ENCODE measurements around the gene CACFD1.

CACFD1 gene

GRCh38 chr9:133505901-133506652, 46.3 kb downstream of the CACFD1 start:
- no peak for DNase-seq

DNA sequence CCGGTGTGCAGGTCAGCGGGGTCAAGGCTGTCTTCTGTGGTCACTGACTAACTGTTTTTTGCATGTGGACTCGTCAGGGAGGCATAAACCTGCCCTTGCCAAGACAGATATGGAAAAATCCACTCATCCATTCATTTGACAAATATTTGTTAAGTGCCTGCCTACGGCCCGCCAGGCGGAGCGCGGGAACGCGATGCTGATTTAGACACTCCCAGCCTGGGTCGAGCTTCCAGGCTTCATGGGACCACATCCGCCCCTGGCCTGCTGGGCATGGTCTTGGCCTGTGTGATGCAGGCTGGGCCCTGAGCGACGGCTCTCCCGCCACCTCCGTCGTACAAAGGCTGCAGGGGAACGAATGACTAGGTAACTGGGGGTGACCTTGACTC, 46.9 kb downstream of the CACFD1 start:
- no peak for DNase-seq

- no peak for DNase-seq
These were observed 47.6 kb downstream of the CACFD1 start for GRCh38 chr9:133507246-133507965.

GRCh38 chr9:133508046-133508445, 48.3 kb downstream of the CACFD1 start:
- no peak for DNase-seq

- peak; percentile 65 for DNase-seq
These were observed 49.7 kb downstream of the CACFD1 start for GRCh38 chr9:133509179-133510083.

DNA sequence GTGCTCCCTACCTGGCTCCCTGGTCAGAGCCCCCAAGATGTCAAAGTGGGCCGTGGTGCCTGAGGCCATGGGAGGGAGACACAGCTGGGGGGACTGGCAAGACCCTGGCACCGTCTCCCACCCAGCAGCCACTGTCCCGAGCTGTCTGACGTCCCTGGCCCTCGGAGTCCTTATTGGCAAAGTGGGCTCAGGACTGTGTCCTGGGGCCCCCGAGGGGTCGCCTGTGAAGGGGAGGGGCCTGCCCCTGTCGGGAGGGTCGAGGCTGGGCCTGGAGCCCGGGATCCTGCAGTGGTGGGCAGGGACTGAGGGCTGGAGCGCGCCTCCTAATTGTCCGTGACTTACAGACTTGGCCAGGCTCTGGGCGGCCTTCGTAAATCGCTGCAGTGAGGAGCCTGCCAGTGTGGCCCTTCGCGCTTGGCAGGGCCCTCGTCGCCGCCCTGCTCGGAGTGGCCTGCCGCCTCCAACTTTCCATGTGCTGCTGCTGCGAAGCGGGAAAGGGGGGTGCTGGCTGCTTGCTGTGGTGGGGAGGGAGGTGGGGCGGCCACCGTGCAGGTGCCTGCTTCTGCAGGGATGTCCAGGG, 51.2 kb downstream of the CACFD1 start:
- no peak for DNase-seq

- DNase-seq = no peak
These were observed 51.8 kb downstream of the CACFD1 start for GRCh38 chr9:133511607-133512006.

DNA sequence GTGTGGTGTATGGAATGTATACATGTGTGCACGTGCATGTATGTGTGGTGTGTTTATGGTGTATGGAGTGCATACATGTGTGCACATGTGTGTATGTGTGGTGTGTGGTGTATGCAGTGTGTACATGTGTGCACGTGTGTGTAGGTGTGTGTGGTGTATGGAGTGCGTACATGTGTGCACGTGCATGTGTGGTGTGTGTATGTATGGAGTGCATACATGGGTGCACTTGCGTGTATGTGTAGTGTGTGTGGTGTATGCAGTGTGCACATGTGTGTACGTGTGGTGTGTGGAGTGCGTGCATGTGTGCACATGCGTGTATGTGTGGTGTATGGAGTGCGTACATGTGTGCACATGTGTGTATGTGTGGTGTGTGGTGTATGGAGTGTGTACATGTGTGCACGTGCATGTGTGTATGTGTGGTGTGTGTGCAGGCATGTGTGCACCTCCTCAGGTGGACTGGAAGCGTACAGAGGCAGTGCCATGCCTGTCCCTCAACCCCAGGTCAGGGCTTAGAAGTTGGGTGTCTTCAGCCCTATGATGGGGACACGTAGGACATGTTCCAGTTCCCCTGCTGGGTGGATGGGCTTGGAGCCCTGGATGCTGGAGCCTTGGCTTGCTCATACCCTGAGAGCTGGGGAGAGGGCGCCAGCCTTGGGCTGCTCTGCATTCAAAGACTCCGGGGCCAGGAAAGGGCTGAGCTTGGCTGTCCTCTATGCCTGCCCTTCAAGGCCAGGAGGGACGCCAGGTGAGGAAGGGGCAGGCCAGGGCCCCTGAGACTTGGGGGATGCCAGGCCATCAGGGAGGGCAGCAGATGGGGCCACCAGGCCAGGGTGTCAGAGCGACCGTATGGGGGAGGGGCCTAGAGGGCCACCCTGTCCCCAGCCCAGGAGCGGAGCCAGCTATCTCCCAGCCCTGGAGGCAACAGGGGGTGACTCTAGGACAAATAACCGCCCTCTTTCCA, 52.8 kb downstream of the CACFD1 start:
- DNase-seq = no peak

GRCh38 chr9:133513214-133514100, 53.7 kb downstream of the CACFD1 start:
- peak; percentile 78 for DNase-seq

DNA sequence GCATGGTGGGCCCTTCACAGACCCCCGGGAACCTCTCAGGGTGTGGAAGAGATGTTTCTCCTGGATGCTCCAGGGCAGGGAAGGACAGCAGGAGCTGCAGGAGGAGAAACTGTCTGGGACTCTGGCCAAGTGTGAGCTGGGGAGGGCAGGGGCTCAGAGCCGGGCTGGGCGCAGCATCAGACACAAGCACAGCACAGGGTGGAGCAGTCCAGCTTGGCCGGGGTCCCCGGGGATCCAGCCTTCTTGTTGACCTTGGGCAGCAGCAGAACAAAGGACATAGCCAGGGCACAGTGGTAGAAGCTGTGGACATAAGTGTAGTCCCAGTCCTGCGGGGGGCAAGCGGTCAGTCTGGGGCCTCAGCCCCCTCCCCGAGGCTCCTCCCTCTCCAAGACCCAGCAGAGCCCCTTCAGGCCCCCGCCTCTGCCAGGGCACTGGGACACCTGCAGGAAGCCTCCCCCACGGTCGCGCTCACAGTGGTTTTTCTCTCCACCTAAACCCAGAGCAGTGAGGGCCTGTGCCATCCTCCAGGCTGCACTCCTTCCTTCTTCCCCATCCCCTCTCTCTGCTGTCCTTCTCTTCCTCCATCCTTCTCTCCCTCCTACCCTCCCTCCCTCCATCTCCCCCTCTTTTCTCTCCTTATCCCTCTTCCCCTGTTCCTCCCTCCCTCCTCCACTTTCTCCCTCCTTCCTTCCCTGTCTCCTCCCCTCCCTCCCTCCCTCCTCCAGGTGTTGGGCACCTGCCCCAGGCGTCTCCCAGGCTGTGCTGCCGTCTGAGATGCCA, 54.9 kb downstream of the CACFD1 start:
- DNase-seq = peak; percentile 43

GRCh38 chr9:133515240-133515610, 55.4 kb downstream of the CACFD1 start:
- no peak for DNase-seq

DNA sequence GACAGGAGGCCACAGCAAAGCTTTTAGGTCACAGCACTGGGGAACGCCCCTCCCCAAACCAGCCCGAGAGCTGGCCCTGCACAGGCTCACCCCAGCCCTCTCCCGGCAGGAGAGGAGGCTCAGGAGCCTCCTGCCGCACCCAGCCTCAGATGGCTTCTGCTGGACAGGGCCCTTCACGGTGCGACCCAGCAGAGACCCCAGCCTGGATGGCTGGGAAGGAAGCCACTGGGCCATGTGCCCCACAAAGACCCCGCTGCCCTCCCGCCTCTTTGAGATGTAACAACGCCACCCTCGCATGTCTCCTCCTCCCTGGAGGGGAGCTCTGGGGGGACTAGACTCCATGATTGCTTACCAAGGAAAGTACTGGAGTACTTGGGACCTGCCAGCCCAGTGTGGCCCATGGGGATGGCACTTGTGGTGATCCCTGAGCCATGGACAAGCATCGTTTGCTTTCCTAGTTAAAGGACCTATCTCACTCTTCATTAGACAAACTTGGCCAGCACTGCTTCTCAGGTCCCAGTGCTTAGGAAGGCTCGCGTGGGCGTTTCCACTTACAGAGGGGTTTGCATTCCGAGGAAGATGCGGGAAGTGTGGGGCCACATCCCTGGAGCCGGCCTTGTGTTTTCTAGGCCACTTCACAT, 56.0 kb downstream of the CACFD1 start:
- no peak for DNase-seq

DNA sequence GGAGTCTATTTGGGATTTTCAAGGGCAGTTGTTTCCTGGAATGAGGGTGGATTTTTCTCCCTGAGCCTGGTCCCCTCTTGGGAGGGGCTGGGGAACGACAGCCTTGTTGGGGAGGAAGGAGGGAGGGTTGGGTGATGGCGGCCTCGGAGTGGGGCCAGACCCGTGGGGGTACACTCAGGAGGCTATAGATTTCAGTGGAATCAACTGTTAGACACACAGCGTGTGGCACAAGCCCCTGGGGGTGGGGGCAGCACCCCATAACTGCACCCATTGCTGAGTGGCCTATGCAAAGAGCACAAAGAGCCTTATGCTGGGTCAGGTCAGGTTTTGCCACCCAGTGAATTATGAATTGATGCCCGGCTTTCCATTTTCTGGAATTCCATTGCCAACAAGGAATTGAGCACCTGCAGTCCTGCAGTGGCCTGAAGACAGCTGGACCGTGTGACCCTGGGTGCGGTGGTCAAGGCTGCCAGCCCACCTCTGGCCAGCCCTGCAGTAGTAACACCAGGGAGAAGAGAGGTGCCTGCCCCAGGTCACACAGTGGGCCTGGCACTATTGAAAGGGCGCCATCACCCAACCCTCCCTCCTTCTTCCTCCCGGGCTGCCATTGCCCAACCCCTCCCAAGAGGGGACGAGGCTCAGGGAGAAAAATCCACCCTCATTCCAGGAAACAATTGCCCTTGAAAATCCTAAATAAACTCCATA, 56.6 kb downstream of the CACFD1 start:
- DNase-seq = no peak

GRCh38 chr9:133516961-133517350, 57.2 kb downstream of the CACFD1 start:
- DNase-seq = no peak

DNA sequence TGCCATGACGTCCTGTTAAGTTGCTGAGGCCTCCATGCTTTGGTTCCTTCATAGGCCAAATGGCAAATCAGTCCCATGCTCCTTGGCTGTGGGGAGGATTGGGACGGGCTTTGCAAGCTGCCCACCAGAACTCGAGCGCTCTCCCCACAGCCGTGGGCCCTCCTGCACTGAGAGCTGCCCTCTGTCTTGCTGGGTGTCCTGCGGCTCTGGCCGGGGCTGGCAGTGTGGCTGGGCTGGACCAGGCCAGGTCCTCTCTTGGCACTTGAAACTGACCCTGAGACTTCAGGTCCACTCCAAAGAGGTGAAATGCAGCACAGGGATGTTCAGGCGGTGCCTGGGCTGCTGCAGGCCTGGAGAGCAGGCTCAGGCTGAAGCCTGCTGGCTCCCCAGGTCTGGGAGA, 57.9 kb downstream of the CACFD1 start:
- no peak for DNase-seq

GRCh38 chr9:133518200-133518599, 58.4 kb downstream of the CACFD1 start:
- DNase-seq = no peak

DNA sequence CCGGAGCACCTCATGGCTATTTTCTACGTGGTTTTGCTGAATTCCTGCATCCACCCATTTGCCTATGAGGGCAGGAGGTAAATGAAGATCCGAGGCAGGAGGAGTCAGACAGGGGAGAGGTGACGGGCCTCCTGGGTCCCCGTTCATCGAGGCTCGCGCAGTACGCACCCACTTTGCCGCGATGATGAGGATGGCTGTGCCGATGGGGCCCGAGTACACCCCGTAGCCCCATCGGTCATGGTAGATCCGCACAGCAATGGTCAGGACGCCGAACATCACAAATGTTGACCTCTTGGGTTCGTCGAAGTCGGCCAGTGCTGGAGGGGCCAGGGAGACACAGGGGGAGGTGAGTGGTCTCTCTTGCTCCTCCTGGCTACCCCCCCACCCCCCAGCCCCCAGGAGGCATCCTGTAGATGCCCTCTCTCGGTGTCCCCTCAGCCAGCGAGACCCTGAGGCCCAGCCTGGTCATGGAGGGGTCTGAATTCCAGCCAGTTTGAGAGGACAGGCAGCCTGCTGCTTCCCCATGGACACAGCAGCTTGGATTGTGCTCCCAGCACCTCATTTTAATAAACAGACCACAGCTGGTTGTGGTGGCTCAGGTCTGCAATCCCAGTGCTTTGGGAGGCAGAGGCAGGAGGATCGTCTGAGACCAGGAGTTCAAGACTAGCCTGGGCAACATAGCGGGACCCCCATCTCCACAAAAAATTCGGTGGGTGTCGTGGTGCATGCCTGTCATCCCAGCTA, 59.1 kb downstream of the CACFD1 start:
- no peak for DNase-seq

DNA sequence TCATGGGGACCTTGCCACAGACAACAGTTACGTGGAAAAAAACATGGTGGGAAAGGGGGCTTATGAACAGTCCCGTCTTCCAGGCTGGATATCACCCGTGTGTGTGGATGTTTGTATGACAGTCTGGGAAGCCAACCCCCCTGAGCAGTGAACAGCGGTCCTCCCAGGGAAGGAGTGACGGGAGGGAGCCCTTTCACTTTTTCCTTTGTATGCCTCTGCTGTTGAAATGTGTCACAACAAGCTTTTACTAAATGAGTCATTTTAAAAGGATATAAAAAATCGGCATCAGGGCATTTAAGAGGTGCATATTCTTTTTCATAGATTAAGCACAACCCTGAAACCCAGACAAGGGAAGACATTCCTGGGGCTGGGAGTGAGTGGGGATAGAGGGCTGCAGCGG, 59.9 kb downstream of the CACFD1 start:
- DNase-seq = no peak

All from hematopoietic multipotent progenitor cell treated with erythropoietin and hydrocortisone succinate and interleukin-3 and kit ligand, for 6 days (in vitro differentiated cells).